ENCODE measurements around the gene GET4.
"Not testable (repeated sequence)": the region's sequence is repeated elsewhere in the genome, so short reads cannot be mapped to it uniquely, and the experiment has no call there.

Gene GET4

GRCh38 chr7:868189-868486, 8.2 kb upstream of the GET4 start:
- no peak overlapping the region for H3K27ac ChIP-seq (ENCODE audit: low read depth, low read length, poor library complexity, severe bottlenecking)
- H3K36me3 ChIP-seq (ENCODE audit: insufficient read depth, low read length) = peaks cover 67% of the 10 kb centered on the region
- H3K9me2 ChIP-seq (ENCODE audit: low read depth, low read length) = no peaks in the 10 kb centered on the region
- H3K4me3 ChIP-seq (ENCODE audit: low read depth, low read length, poor library complexity, severe bottlenecking) = no peak overlapping the region
- H3F3A ChIP-seq (ENCODE audit: insufficient read depth, low read length) = no peaks in the 10 kb centered on the region
- H3K4me2 ChIP-seq (ENCODE audit: low read length) = no peak overlapping the region
- no peaks in the 10 kb centered on the region for H3K27me3 ChIP-seq (ENCODE audit: insufficient read depth, low read length)
- H4K20me1 ChIP-seq (ENCODE audit: insufficient read depth, low read length) = no peaks in the 10 kb centered on the region
- H3K9ac ChIP-seq (ENCODE audit: low read length) = no peak overlapping the region
- H3K9me3 ChIP-seq (ENCODE audit: low read length) = no peaks in the 10 kb centered on the region
- H3K79me2 ChIP-seq (ENCODE audit: insufficient read depth, low read length) = no peaks in the 10 kb centered on the region
- peaks cover 1% of the 10 kb centered on the region for H3K4me1 ChIP-seq (ENCODE audit: insufficient read depth, low read length, severe bottlenecking)
- H2AFZ ChIP-seq (ENCODE audit: low read length) = no peak overlapping the region
- TF ChIP-seq CTCF (IDR thresholded peaks at IDR 0.05; ENCODE audit: low read length) (no peak), EZH2 (IDR thresholded peaks at IDR 0.05; ENCODE audit: borderline replicate concordance, low read length) (no peak)

GRCh38 chr7:869348-869747, 7.0 kb upstream of the GET4 start:
- no peaks in the 10 kb centered on the region for H3K79me2 ChIP-seq (ENCODE audit: insufficient read depth, low read length)
- H4K20me1 ChIP-seq (ENCODE audit: insufficient read depth, low read length) = no peaks in the 10 kb centered on the region
- H3K9ac ChIP-seq (ENCODE audit: low read length) = no peak overlapping the region
- no peaks in the 10 kb centered on the region for H3K9me2 ChIP-seq (ENCODE audit: low read depth, low read length)
- peaks cover 63% of the 10 kb centered on the region for H3K36me3 ChIP-seq (ENCODE audit: insufficient read depth, low read length)
- no peaks in the 10 kb centered on the region for H3K27me3 ChIP-seq (ENCODE audit: insufficient read depth, low read length)
- H3F3A ChIP-seq (ENCODE audit: insufficient read depth, low read length) = peaks cover 6% of the 10 kb centered on the region
- H2AFZ ChIP-seq (ENCODE audit: low read length) = no peak overlapping the region
- no peak overlapping the region for H3K27ac ChIP-seq (ENCODE audit: low read depth, low read length, poor library complexity, severe bottlenecking)
- TF ChIP-seq EZH2 (IDR thresholded peaks at IDR 0.05; ENCODE audit: borderline replicate concordance, low read length) = no peak
- H3K4me1 ChIP-seq (ENCODE audit: insufficient read depth, low read length, severe bottlenecking) = peaks cover 13% of the 10 kb centered on the region
- no peaks in the 10 kb centered on the region for H3K9me3 ChIP-seq (ENCODE audit: low read length)
- H3K4me2 ChIP-seq (ENCODE audit: low read length) = no peak overlapping the region
- no peak overlapping the region for H3K4me3 ChIP-seq (ENCODE audit: low read depth, low read length, poor library complexity, severe bottlenecking)

GRCh38 chr7:871900-872537, 4.3 kb upstream of the GET4 start:
- TF ChIP-seq EZH2 (IDR thresholded peaks at IDR 0.05; ENCODE audit: borderline replicate concordance, low read length) (no peak), CTCF (IDR thresholded peaks at IDR 0.05; ENCODE audit: low read length) (no peak)
- Histone ChIP-seq H2AFZ (ENCODE audit: low read length) (no peak overlapping the region), H3K9me2 (ENCODE audit: low read depth, low read length) (no peaks in the 10 kb centered on the region), H3K4me3 (ENCODE audit: low read depth, low read length, poor library complexity, severe bottlenecking) (no peak overlapping the region), H3F3A (ENCODE audit: insufficient read depth, low read length) (peaks cover 11% of the 10 kb centered on the region), H4K20me1 (ENCODE audit: insufficient read depth, low read length) (no peaks in the 10 kb centered on the region), H3K79me2 (ENCODE audit: insufficient read depth, low read length) (no peaks in the 10 kb centered on the region), H3K9me3 (ENCODE audit: low read length) (no peaks in the 10 kb centered on the region), H3K27me3 (ENCODE audit: insufficient read depth, low read length) (no peaks in the 10 kb centered on the region), H3K9ac (ENCODE audit: low read length) (no peak overlapping the region), H3K27ac (ENCODE audit: low read depth, low read length, poor library complexity, severe bottlenecking) (no peak overlapping the region), H3K4me2 (ENCODE audit: low read length) (no peak overlapping the region), H3K4me1 (ENCODE audit: insufficient read depth, low read length, severe bottlenecking) (peaks cover 28% of the 10 kb centered on the region), H3K36me3 (ENCODE audit: insufficient read depth, low read length) (peaks cover 45% of the 10 kb centered on the region)

- H3K36me3 ChIP-seq (ENCODE audit: insufficient read depth, low read length) = peaks cover 38% of the 10 kb centered on the region
- not testable (repeated sequence) for H3K27ac ChIP-seq (ENCODE audit: low read depth, low read length, poor library complexity, severe bottlenecking)
Measured at GRCh38 chr7:872685-873084, 3.7 kb upstream of the GET4 start.

More at GRCh38 chr7:872685-873084, 3.7 kb upstream of the GET4 start:
- H3K9me2 ChIP-seq (ENCODE audit: low read depth, low read length); H2AFZ ChIP-seq (ENCODE audit: low read length); H3K79me2 ChIP-seq (ENCODE audit: insufficient read depth, low read length); H3K9ac ChIP-seq (ENCODE audit: low read length); H3K4me2 ChIP-seq (ENCODE audit: low read length); H3K27me3 ChIP-seq (ENCODE audit: insufficient read depth, low read length); H3K4me3 ChIP-seq (ENCODE audit: low read depth, low read length, poor library complexity, severe bottlenecking); H4K20me1 ChIP-seq (ENCODE audit: insufficient read depth, low read length); H3K9me3 ChIP-seq (ENCODE audit: low read length): not testable (repeated sequence)
- Histone ChIP-seq H3K4me1 (ENCODE audit: insufficient read depth, low read length, severe bottlenecking) (peaks cover 28% of the 10 kb centered on the region), H3F3A (ENCODE audit: insufficient read depth, low read length) (peaks cover 11% of the 10 kb centered on the region)

Measured in OCI-LY1 (cell line).